ENCODE measurements around the gene FUT3. TPM values are rescaled to one million over a fixed set of nuclear protein-coding genes. Genes with fewer than 3 reads are reported as not detected.

FUT3 gene
- 0.06 TPM in 2 of 5 replicates, not detected in the others for total RNA-seq (2022; extraction: Qiagen RNA extraction)

GRCh38 chr19:5851302-5851701 lies at the start of gene FUT3:
Gene FUT3, minus strand, starts transcription at chr19:5851449.

GRCh38 chr19:5839065-5840017 lies 11.9 kb downstream of the FUT3 start, which contains the start of gene FUT6:
Gene FUT6, minus strand, starts transcription at chr19:5839702. Its CDS starts 7,135 bp downstream, at chr19:5832567.

GRCh38 chr19:5804516-5805461 lies 46.5 kb downstream of the FUT3 start, which contains the start of gene NRTN:
Gene NRTN, plus strand, starts transcription at chr19:5805067. Its CDS starts 19,099 bp downstream, at chr19:5824166.

Other genes starting within 250 kb of the FUT3 start
- 29.1 to 37.0 TPM (median 36.1 TPM) in 5 replicates for gene SAFB2, start 228.7 kb downstream of the FUT3 start, total RNA-seq (2022; extraction: Qiagen RNA extraction)
- 53.1 to 61.9 TPM (median 55.9 TPM) in 5 replicates for gene SAFB, start 228.4 kb downstream of the FUT3 start, total RNA-seq (2022; extraction: Qiagen RNA extraction)
- gene MICOS13, start 170.9 kb downstream of the FUT3 start, total RNA-seq (2022; extraction: Qiagen RNA extraction) = 49.1 to 75.8 TPM (median 67.3 TPM) in 5 replicates
- gene HSD11B1L, start 170.4 kb downstream of the FUT3 start, total RNA-seq (2022; extraction: Qiagen RNA extraction) = 3.6 to 5.2 TPM (median 4.8 TPM) in 5 replicates
- 708 to 894 TPM (median 738 TPM) in 5 replicates for gene RPL36, start 161.2 kb downstream of the FUT3 start, total RNA-seq (2022; extraction: Qiagen RNA extraction)
- gene LONP1, start 131.3 kb downstream of the FUT3 start, total RNA-seq (2022; extraction: Qiagen RNA extraction) = 48.6 to 64.9 TPM (median 62.2 TPM) in 5 replicates
- 0.08 TPM in 1 of 5 replicates, not detected in the others for gene CATSPERD, start 130.8 kb downstream of the FUT3 start, total RNA-seq (2022; extraction: Qiagen RNA extraction)
- 2.1 to 3.3 TPM (median 2.9 TPM) in 5 replicates for gene PRR22, start 66.7 kb downstream of the FUT3 start, total RNA-seq (2022; extraction: Qiagen RNA extraction)
- gene DUS3L, start 60.3 kb downstream of the FUT3 start, total RNA-seq (2022; extraction: Qiagen RNA extraction) = 30.3 to 35.2 TPM (median 33.8 TPM) in 5 replicates
- 0.27 to 0.89 TPM (median 0.48 TPM) in 5 replicates for gene NRTN, start 46.4 kb downstream of the FUT3 start, total RNA-seq (2022; extraction: Qiagen RNA extraction)
- gene FUT6, start 11.7 kb downstream of the FUT3 start, total RNA-seq (2022; extraction: Qiagen RNA extraction) = not detected in 5 replicates
- gene FUT5, start 19.1 kb upstream of the FUT3 start, total RNA-seq (2022; extraction: Qiagen RNA extraction) = not detected in 5 replicates
- 194 to 311 TPM (median 301 TPM) in 5 replicates for gene NDUFA11, start 52.3 kb upstream of the FUT3 start, total RNA-seq (2022; extraction: Qiagen RNA extraction)
- gene VMAC, start 53.4 kb upstream of the FUT3 start, total RNA-seq (2022; extraction: Qiagen RNA extraction) = 0.34 to 0.66 TPM (median 0.49 TPM) in 5 replicates
- gene CAPS, start 62.8 kb upstream of the FUT3 start, total RNA-seq (2022; extraction: Qiagen RNA extraction) = 0.47 to 1.2 TPM (median 1.2 TPM) in 5 replicates
- gene RANBP3, start 126.7 kb upstream of the FUT3 start, total RNA-seq (2022; extraction: Qiagen RNA extraction) = 41.3 to 46.3 TPM (median 42.2 TPM) in 5 replicates